Thyroid gland (tissue), 4 donors: ENCODE measurements around the gene DTD1.

ENCODE experiments used
- CTCF ChIP-seq, 6 experiments: fragments of 200-600 bp in 3 of 6; fragments of 450-650 bp in 3 of 6; sonication (generic) in 3 of 6; IDR thresholded peaks; one replicate each; pipeline ENCODE4 v1.5.1; 2016 to 2019; ENCODE audit warnings: antibody characterized with exemption in 6 of 6, mild to moderate bottlenecking in 2 of 6, inconsistent platforms in 1 of 6, moderate library complexity in 1 of 6
- POLR2A ChIP-seq, 2 donors: fragments of 450-650 bp; IDR thresholded peaks; one replicate each; pipeline ENCODE4 v1.6.1; 2017; ENCODE audit warnings: antibody characterized with exemption in 2 of 2, mild to moderate bottlenecking in 2 of 2, moderate library complexity in 1 of 2

- TF ChIP-seq POLR2A (IDR thresholded peaks at IDR 0.05) (no peak), CTCF (IDR thresholded peaks at IDR 0.05) (no peak)
These were observed 127.7 kb downstream of the DTD1 start for GRCh38 chr20:18715564-18715963.
